GM12864 (cell line): ENCODE results near the gene IPCEF1.

ENCODE experiments used
- DNase-seq: peaks from one replicate; pipeline ENCODE4 v3.0.0-alpha.2; 2011; ENCODE audit warnings: low read depth
- H3K4me3 ChIP-seq: 2 replicates; pipeline ENCODE4 v1.5.1; 2011; ENCODE audit warnings: mild to moderate bottlenecking, low read depth, low read length, control low read depth
- CTCF ChIP-seq: IDR thresholded peaks from 2 replicates; pipeline ENCODE4 v1.5.1; 2011; ENCODE audit warnings: low read depth, mild to moderate bottlenecking, moderate library complexity, low read length, control low read depth, inconsistent platforms; ENCODE audit errors: missing control alignments

The IPCEF1 gene

DNA sequence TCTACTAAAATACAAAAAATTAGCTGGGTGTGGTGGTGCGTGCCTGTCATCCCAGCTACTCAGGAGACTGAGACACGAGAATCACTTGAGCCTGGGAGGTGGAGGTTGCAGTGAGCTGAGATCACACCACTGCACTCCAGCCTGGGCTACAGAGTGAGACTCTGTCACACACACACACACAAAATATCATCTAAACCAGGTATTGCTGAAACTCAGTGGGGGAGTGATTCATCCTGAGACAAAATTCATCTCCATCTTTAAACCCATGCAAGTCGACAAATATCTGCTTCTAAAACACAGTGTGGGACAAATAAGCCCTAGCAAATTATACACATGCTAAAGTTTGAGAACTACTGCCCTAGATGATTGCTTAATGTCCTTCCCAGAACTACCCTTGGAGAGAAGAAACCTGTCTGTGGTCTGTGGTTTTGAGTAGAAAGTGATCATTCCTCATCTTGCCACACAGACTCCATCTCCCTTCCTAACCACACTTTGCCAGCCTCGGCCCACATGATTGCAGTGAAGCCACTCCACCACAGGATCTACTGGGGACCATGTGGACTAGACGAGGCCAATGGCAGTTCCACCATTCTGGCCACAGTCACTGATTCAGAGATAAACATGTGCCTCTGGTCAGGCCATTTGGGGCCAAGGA is 187.3 kb downstream of the IPCEF1 start:
- DNase-seq = no peak
- no peak overlapping the region for H3K4me3 ChIP-seq
- no peak for TF ChIP-seq CTCF

- no peak for TF ChIP-seq CTCF
- DNase-seq = no peak
- H3K4me3 ChIP-seq = no peak overlapping the region
Measured at GRCh38 chr6:154167126-154167525, 189.5 kb downstream of the IPCEF1 start.

DNA sequence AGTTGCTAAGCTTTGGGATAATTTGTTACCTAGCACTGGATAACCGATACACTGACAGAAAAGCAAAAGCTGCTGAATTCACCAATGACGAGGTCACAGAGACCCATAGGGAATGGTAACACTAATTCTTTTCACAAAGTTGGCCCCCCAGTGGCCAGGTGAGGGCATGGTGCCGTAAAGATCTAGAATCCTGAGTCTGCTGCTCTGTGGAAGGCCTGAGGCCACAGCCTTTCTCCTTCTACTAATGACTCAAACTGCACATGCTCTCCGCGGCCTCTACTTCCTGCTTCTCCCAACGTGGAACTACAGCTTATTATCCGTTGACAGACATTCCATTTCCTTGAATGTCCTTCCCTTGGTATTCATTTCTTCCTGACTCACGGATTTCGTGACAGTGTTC is 190.5 kb downstream of the IPCEF1 start:
- no peak overlapping the region for H3K4me3 ChIP-seq
- peak; percentile 41 for TF ChIP-seq CTCF
- DNase-seq = no peak

- no peak for DNase-seq
- H3K4me3 ChIP-seq = no peak overlapping the region
- TF ChIP-seq CTCF = no peak
Measured at GRCh38 chr6:154165478-154165877, 191.1 kb downstream of the IPCEF1 start.

- DNase-seq = no peak
- no peak overlapping the region for H3K4me3 ChIP-seq
- no peak for TF ChIP-seq CTCF
Measured at GRCh38 chr6:154164397-154164796, 192.2 kb downstream of the IPCEF1 start.

DNA sequence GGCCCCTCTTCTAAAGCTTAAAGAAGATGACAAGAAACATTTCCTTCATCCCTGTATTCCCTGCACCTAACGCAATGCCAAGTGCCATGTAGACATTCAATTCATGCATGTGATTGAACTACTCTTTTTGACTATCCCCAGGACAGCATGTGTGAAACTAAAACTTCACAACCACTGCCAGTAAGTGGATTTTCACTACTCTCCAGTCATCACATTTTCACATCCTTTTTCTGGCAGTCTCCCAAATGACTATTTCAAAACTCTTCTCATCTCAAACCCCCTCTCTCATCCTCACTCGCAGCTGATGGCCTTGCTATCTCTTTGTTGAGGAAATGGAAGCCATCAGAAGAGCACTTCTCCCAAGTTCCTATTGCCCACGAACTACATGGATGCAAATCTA is 194.9 kb downstream of the IPCEF1 start:
- no peak overlapping the region for H3K4me3 ChIP-seq
- DNase-seq = peak; percentile 40
- TF ChIP-seq CTCF = no peak

- DNase-seq = no peak
- no peak overlapping the region for H3K4me3 ChIP-seq
- TF ChIP-seq CTCF = no peak
Measured at GRCh38 chr6:154159126-154159525, 197.5 kb downstream of the IPCEF1 start.
